Astrocyte of the spinal cord (primary cell): ENCODE measurements around the gene NT5DC2.

Experiments used
- DNase-seq: peaks from one replicate; pipeline ENCODE4 v3.0.0; 2011; ENCODE audit warnings: low read depth, low spot score
- H3K4me3 ChIP-seq: 2 replicates; pipeline ENCODE4 v1.5.1; 2011; ENCODE audit warnings: low read depth, mild to moderate bottlenecking, low read length, moderate library complexity
- CTCF ChIP-seq: IDR thresholded peaks from 2 replicates; pipeline ENCODE4 v1.5.1; 2012; ENCODE audit warnings: low read depth, mild to moderate bottlenecking, low read length, inconsistent platforms
- in situ Hi-C: cut with HindIII; loops from 2 replicates; pipeline ENCODE4 v1.10.0; 2017; ENCODE audit warnings: low sequenced_read_pairs

Gene NT5DC2

DNA sequence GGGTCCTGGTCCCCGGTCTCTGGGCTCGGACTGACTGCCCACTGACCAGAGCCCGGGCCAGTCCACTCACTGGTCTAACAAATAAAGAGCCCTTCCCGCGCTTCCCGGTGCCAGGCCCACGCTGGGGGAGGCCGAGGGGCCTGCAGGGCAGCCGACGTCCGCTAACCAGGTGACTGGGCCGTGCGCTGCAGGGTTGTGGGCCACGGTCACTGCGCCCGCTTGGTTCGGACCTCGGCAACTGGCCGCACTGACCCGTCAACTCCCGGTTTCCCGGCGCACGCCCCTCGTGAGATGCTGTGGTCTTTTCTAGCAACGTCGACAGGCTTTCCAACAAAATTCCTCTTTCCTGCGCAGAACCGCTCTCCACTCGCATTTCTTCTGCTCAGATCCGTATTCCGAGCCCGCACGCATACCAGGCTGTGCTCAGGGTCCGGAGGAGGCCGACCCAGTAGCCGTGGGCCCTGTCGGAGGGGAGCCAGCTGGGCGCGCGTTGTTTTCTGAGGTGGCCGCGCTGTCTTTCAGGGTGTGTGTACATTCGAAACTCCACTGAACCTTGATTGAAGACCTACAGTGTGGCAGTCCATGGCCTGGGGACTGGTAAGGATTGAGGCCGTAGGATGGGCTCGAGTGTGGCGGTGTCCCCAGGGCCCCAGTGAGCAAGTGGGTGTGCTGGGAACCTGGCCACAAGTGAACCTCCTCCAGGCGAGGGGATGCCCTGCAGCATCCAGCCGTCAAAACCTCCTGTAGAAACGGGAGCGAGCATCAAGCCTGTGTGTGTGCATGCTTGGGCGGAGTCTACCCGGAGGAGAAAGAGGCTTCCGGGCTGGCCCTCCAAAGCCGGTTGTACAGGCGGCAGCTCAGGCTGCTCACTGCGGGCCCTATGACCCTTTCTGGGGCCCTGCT is 875 bp upstream of the NT5DC2 start:
- in situ Hi-C loops, result no loop called here
- TF ChIP-seq CTCF, result no peak
- DNase-seq, result peak; percentile 38
- H3K4me3 ChIP-seq, result peak overlapping the region; percentile 55

GRCh38 chr3:52532838-52533622 is 627 bp downstream of the NT5DC2 start:
- in situ Hi-C loops, result no loop called here
- TF ChIP-seq CTCF, result peak; percentile 5
- peak overlapping the region; percentile 73 for H3K4me3 ChIP-seq
- peak; percentile 18 for DNase-seq

GRCh38 chr3:52532517-52532837 is 1.2 kb downstream of the NT5DC2 start:
- DNase-seq, result peak; percentile 61
- peak overlapping the region; percentile 73 for H3K4me3 ChIP-seq
- in situ Hi-C loops, result no loop called here
- no peak for TF ChIP-seq CTCF

- no peak for DNase-seq
Observed at GRCh38 chr3:52531860-52532516, 1.7 kb downstream of the NT5DC2 start.

DNA sequence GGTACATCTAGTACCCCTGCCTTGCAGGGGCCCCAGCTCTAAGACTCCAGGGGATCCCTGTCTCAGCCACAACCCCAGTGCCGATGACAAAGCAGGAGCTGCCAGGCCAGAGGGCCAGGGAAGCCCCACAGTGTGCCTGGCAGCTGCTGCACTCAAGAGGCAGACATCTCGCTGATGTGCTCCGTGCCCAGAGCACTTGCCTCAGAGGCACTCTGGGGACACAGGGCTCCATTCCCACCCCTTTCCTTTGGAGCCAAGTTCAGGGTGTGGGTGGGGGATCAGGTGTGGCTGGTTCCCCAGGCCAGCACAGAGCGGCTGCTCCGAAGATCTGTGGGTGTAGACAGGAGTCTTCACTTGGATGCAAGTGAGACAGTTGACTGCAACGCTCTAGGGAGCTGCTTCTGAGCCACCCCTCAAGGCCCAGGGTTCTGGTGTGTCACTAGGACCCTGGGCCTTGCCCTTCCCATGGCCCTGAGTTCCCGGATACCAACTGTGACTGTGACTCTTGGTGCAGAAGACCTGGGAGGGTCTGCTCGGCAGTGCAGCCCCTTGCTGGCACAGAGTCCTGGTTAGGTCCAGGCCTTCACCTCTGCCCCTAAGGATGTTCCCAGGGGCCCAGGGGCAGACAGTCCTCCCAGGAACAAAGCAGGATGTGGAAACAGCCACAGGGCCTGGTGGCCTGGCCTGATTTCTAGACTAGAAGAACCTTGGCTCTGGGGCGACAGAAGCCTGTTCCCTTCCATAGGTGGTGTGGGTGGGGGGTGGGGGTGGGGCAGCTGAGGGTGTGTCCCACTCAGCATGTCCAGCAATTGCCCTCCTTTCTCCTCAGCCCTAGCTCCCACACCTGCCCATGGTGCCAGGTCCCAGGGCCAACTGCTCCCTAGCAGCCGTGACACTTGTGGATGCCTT is 2.5 kb downstream of the NT5DC2 start:
- no peak for TF ChIP-seq CTCF
- no peak for DNase-seq
- H3K4me3 ChIP-seq, result no peak overlapping the region
- in situ Hi-C loops, result no loop called here

More at GRCh38 chr3:52531860-52532516, 1.7 kb downstream of the NT5DC2 start:
- peak overlapping the region; percentile 73 for H3K4me3 ChIP-seq
- in situ Hi-C loops, result no loop called here
- no peak for TF ChIP-seq CTCF
